ENCODE data around the gene EXOG.

The EXOG gene

GRCh38 chr3:38515367-38515766, 19.2 kb downstream of the EXOG start:
- no peak for DNase-seq

- no peak for DNase-seq
Measured at GRCh38 chr3:38516669-38517068, 20.5 kb downstream of the EXOG start.

GRCh38 chr3:38519000-38519399, 22.9 kb downstream of the EXOG start:
- DNase-seq, result no peak

- DNase-seq, result no peak
Measured at GRCh38 chr3:38519651-38520050, 23.5 kb downstream of the EXOG start.

GRCh38 chr3:38521391-38521987, 25.3 kb downstream of the EXOG start:
- peak; percentile 68 for DNase-seq

- DNase-seq, result no peak
Measured at GRCh38 chr3:38522002-38522401, 25.9 kb downstream of the EXOG start.

GRCh38 chr3:38524141-38524739, 28.1 kb downstream of the EXOG start:
- no peak for DNase-seq

GRCh38 chr3:38526792-38527191, 30.7 kb downstream of the EXOG start:
- DNase-seq, result no peak

GRCh38 chr3:38528457-38528856, 32.3 kb downstream of the EXOG start:
- DNase-seq, result no peak

- no peak for DNase-seq
Measured at GRCh38 chr3:38532529-38532928, 36.4 kb downstream of the EXOG start.

- no peak for DNase-seq
Measured at GRCh38 chr3:38533285-38533976, 37.3 kb downstream of the EXOG start.

- peak; percentile 23 for DNase-seq
Measured at GRCh38 chr3:38534180-38534579, 38.0 kb downstream of the EXOG start.

GRCh38 chr3:38534604-38535003, 38.5 kb downstream of the EXOG start:
- no peak for DNase-seq

- DNase-seq, result peak; percentile 15
Measured at GRCh38 chr3:38536671-38537070, 40.5 kb downstream of the EXOG start.

- DNase-seq, result peak; percentile 35
Measured at GRCh38 chr3:38538773-38539353, 42.7 kb downstream of the EXOG start.

- peak; percentile 22 for DNase-seq
Measured at GRCh38 chr3:38541806-38542205, 45.7 kb downstream of the EXOG start.

GRCh38 chr3:38542401-38543298, 46.5 kb downstream of the EXOG start:
- DNase-seq, result peak; percentile 42

GRCh38 chr3:38543586-38543985, 47.4 kb downstream of the EXOG start:
- DNase-seq, result peak; percentile 29

- DNase-seq, result peak; percentile 36
Measured at GRCh38 chr3:38544926-38545325, 48.8 kb downstream of the EXOG start.

- DNase-seq, result peak; percentile 3
Measured at GRCh38 chr3:38545550-38545949, 49.4 kb downstream of the EXOG start.

GRCh38 chr3:38545983-38546382, 49.8 kb downstream of the EXOG start:
- DNase-seq, result peak; percentile 22

GRCh38 chr3:38548154-38548931, 52.2 kb downstream of the EXOG start:
- DNase-seq, result peak; percentile 42
